A549 (cell line): Measurements from ENCODE around the gene EP300. TPM values are rescaled to one million over a fixed set of nuclear protein-coding genes. Genes with fewer than 3 reads are reported as not detected.

Experiments
- ATAC-seq, 2 experiments: fragments of 200-7000 bp in 1 of 2; fragments of >200 bp in 1 of 2; cut with Nextera tagmentation in 1 of 2; cut with Tn5 transposase in 1 of 2; 3 replicates each; pipeline versions ENCODE4 v1.8.0 to v1.9.1; 2018 to 2020; ENCODE audit warnings: mild to moderate bottlenecking in 1 of 2, moderate library complexity in 1 of 2
- CTCF ChIA-PET: fragments of 300-600 bp; sonication (Branson Sonifier 250); formaldehyde crosslinking; extraction: SDS; loops from one replicate; lab custom pipeline; 2021; ENCODE audit warnings: antibody characterized with exemption, inconsistent platforms; lab: Yijun Ruan, JAX
- POLR2A ChIA-PET: fragments of 350-600 bp; formaldehyde crosslinking; extraction: SDS; loops from one replicate; lab custom pipeline; 2021; ENCODE audit warnings: antibody characterized with exemption, inconsistent platforms; lab: Yijun Ruan, JAX
- DNase-seq, 2 experiments: peaks; one replicate each; pipeline versions ENCODE4 v3.0.0 to v3.0.0-alpha.2; 2011 to 2016; ENCODE audit warnings: low read depth in 1 of 2, low spot score in 1 of 2
- FAIRE-seq: peaks from 2 replicates; lab custom pipeline; 2011; peaks lifted over from hg19 to GRCh38; lab: Jason Lieb, UNC
- H3K27ac ChIP-seq, 2 experiments: fragments of >200 bp; sonication (Bioruptor Twin); formaldehyde crosslinking; 3 replicates each; pipeline ENCODE4 v1.5.1; 2016 to 2017
- H3K4me1 ChIP-seq: fragments of >200 bp; sonication (Bioruptor Twin); formaldehyde crosslinking; 3 replicates; pipeline ENCODE4 v1.6.1; 2016
- H3K4me2 ChIP-seq: fragments of >200 bp; sonication (Bioruptor Twin); formaldehyde crosslinking; 3 replicates; pipeline ENCODE4 v1.6.1; 2016
- H3K4me3 ChIP-seq: fragments of >200 bp; sonication (Bioruptor Twin); formaldehyde crosslinking; 3 replicates; pipeline ENCODE4 v1.5.1; 2016
- H3K9me3 ChIP-seq: fragments of >200 bp; sonication (Bioruptor Twin); formaldehyde crosslinking; 3 replicates; pipeline ENCODE4 v1.6.1; 2016
- BHLHE40 ChIP-seq: IDR thresholded peaks from 2 replicates; pipeline ENCODE4 v1.6.1; 2012; ENCODE audit warnings: low read depth, low read length, inconsistent platforms
- CBX2 ChIP-seq: fragments of 200-600 bp; sonication (generic); IDR thresholded peaks from 2 replicates; pipeline ENCODE4 v1.6.1; 2016; ENCODE audit warnings: low read depth, mild to moderate bottlenecking, borderline replicate concordance
- CBX8 ChIP-seq: fragments of 200-600 bp; sonication (generic); IDR thresholded peaks from 2 replicates; pipeline ENCODE4 v1.6.1; 2016
- CTCF ChIP-seq: fragments of >200 bp; sonication (Bioruptor Twin); formaldehyde crosslinking; IDR thresholded peaks from 3 replicates; pipeline ENCODE4 v1.5.1; 2016
- EHF ChIP-seq: fragments of 250-450 bp; sonication (Bioruptor Pico); IDR thresholded peaks from 2 replicates; pipeline ENCODE4 v1.5.0; 2020; ENCODE audit warnings: mild to moderate bottlenecking
- EP300 ChIP-seq, 2 experiments: fragments of >200 bp; sonication (Bioruptor Twin); formaldehyde crosslinking; IDR thresholded peaks; 2 replicates in 1 of 2; 3 replicates in 1 of 2; pipeline ENCODE4 v1.6.1; 2016 to 2017
- ESRRA ChIP-seq: fragments of 150-350 bp; IDR thresholded peaks from 2 replicates; pipeline ENCODE4 v1.6.1; 2014; ENCODE audit warnings: mild to moderate bottlenecking, low read length, borderline replicate concordance
- HDAC2 ChIP-seq: fragments of 200-600 bp; sonication (generic); IDR thresholded peaks from 2 replicates; pipeline ENCODE4 v1.6.1; 2016
- HMGXB4 ChIP-seq: fragments of 250-450 bp; sonication (Bioruptor Pico); IDR thresholded peaks from 2 replicates; pipeline ENCODE4 v1.5.0; 2021; ENCODE audit warnings: mild to moderate bottlenecking, moderate library complexity, borderline replicate concordance
- HOXA7 ChIP-seq: fragments of 250-450 bp; sonication (Bioruptor Pico); IDR thresholded peaks from 2 replicates; pipeline ENCODE4 v1.5.0; 2020; ENCODE audit warnings: mild to moderate bottlenecking, moderate library complexity
- HOXB13 ChIP-seq: fragments of 250-450 bp; sonication (Bioruptor Pico); IDR thresholded peaks from 2 replicates; pipeline ENCODE4 v1.5.0; 2020; ENCODE audit warnings: low read depth, mild to moderate bottlenecking, moderate library complexity
- JUNB ChIP-seq: fragments of >200 bp; sonication (Bioruptor Twin); formaldehyde crosslinking; IDR thresholded peaks from 2 replicates; pipeline ENCODE4 v1.6.1; 2016
- KDM1A ChIP-seq: fragments of 200-600 bp; sonication (generic); IDR thresholded peaks from 2 replicates; pipeline ENCODE4 v1.6.1; 2016; ENCODE audit warnings: low read depth, mild to moderate bottlenecking
- KDM5A ChIP-seq: fragments of 200-600 bp; sonication (generic); IDR thresholded peaks from 2 replicates; pipeline ENCODE4 v1.6.1; 2016; ENCODE audit warnings: antibody characterized with exemption, mild to moderate bottlenecking
- MAZ ChIP-seq: fragments of 150-350 bp; IDR thresholded peaks from 2 replicates; pipeline ENCODE4 v1.6.1; 2014; ENCODE audit warnings: antibody characterized with exemption, low read depth, low read length, borderline replicate concordance
- NR3C1 ChIP-seq: fragments of >200 bp; sonication (Bioruptor Twin); formaldehyde crosslinking; IDR thresholded peaks from 3 replicates; pipeline ENCODE4 v1.6.1; 2017
- RAD21 ChIP-seq, 2 experiments: fragments of >200 bp in 1 of 2; sonication (Bioruptor Twin) in 1 of 2; formaldehyde crosslinking in 1 of 2; IDR thresholded peaks in 1 of 2; conservative IDR thresholded peaks in 1 of 2; 2 replicates in 1 of 2; 3 replicates in 1 of 2; pipeline ENCODE4 v1.6.1; 2012 to 2018; ENCODE audit warnings: inconsistent platforms in 1 of 2
- RARB ChIP-seq: fragments of 250-450 bp; sonication (Bioruptor Pico); IDR thresholded peaks from 2 replicates; pipeline ENCODE4 v1.8.0; 2021; ENCODE audit warnings: mild to moderate bottlenecking, moderate library complexity
- RFX5 ChIP-seq: fragments of 450-650 bp; IDR thresholded peaks from 2 replicates; pipeline ENCODE4 v1.7.1; 2014; ENCODE audit warnings: antibody characterized with exemption, mild to moderate bottlenecking, moderate library complexity
- SMC3 ChIP-seq: fragments of >200 bp; sonication (Bioruptor Twin); formaldehyde crosslinking; IDR thresholded peaks from 3 replicates; pipeline ENCODE4 v1.6.1; 2018; ENCODE audit warnings: inconsistent platforms
- SREBF2 ChIP-seq: fragments of 450-650 bp; IDR thresholded peaks from 2 replicates; pipeline ENCODE4 v1.6.1; 2014; ENCODE audit warnings: mild to moderate bottlenecking, moderate library complexity
- ZFP36 ChIP-seq: fragments of 450-650 bp; IDR thresholded peaks from 2 replicates; pipeline ENCODE4 v1.6.1; 2014; ENCODE audit warnings: borderline replicate concordance; ENCODE audit not compliant: partially characterized antibody
- WGBS: methylation state at CpG from one replicate; pipeline ENCODE4 v1.1.6; 2017; ENCODE audit errors: missing lambda C conversion rate; 5-methylcytosine and 5-hydroxymethylcytosine counted together
- polyA plus RNA-seq, 4 experiments: library from polyadenylated mRNA; depleted of rRNA in 3 of 4; stranded (reverse); fragments of >200 nt; fragmentation: RNase III in 1 of 4; extraction: RNeasy Plus Mini Kit Qiagen cat#74134 plus additional on column Dnase treatment in 1 of 4; gene quantifications; 2 replicates in 3 of 4; 3 replicates in 1 of 4; pipeline ENCODE4 v1.2.3, GENCODE V29; 2011 to 2017
- TF ChIP-seq, protein P1 (sequence below): IDR thresholded peaks from 2 replicates; pipeline ENCODE4 v1.6.1; 2012
- TF ChIP-seq, protein P2 (sequence below): fragments of 150-350 bp; IDR thresholded peaks from 2 replicates; pipeline ENCODE4 v1.6.1; 2014; ENCODE audit warnings: low read depth, mild to moderate bottlenecking, low read length
- TF ChIP-seq, protein P3 (sequence below): IDR thresholded peaks from 2 replicates; pipeline ENCODE4 v1.6.1; 2012; ENCODE audit warnings: low read depth, borderline replicate concordance
- TF ChIP-seq, protein P4 (sequence below): fragments of >200 bp; sonication (Bioruptor Twin); formaldehyde crosslinking; IDR thresholded peaks from 2 replicates; pipeline ENCODE4 v1.6.1; 2016

EP300 gene
- polyA plus RNA-seq, 2 of the 4 experiments (the other 2 are of a cell fraction) = 15.5 to 18.2 TPM

GRCh38 chr22:41177040-41177621 lies 84.7 kb downstream of the EP300 start:
- Histone ChIP-seq H3K4me1 (no peaks in the 10 kb centered on the region), H3K4me3 (no peak overlapping the region), H3K27ac (no peak overlapping the region), H3K4me2 (no peak overlapping the region), H3K9me3 (no peaks in the 10 kb centered on the region)
- no peak for FAIRE-seq
- no peak for DNase-seq
- POLR2A ChIA-PET = no interaction called here
- TF ChIP-seq KDM1A = no peak
- TF ChIP-seq RFX5 = no peak
- no peak for TF ChIP-seq RAD21 (conservative IDR thresholded peaks at IDR 0.05 in 1 of 2, IDR thresholded peaks at IDR 0.05 in 1 of 2)
- no peak for TF ChIP-seq CBX8
- TF ChIP-seq ESRRA = no peak
- no peak for ATAC-seq
- WGBS = 90% methylated on average over 5 of the region's 15 CpGs
- CTCF ChIA-PET = interaction anchor here (0.6 kb wide), 1 partner anchor 25 kb away, joined by 4 read pairs; no protein-coding TSS in a partner anchor

DNA sequence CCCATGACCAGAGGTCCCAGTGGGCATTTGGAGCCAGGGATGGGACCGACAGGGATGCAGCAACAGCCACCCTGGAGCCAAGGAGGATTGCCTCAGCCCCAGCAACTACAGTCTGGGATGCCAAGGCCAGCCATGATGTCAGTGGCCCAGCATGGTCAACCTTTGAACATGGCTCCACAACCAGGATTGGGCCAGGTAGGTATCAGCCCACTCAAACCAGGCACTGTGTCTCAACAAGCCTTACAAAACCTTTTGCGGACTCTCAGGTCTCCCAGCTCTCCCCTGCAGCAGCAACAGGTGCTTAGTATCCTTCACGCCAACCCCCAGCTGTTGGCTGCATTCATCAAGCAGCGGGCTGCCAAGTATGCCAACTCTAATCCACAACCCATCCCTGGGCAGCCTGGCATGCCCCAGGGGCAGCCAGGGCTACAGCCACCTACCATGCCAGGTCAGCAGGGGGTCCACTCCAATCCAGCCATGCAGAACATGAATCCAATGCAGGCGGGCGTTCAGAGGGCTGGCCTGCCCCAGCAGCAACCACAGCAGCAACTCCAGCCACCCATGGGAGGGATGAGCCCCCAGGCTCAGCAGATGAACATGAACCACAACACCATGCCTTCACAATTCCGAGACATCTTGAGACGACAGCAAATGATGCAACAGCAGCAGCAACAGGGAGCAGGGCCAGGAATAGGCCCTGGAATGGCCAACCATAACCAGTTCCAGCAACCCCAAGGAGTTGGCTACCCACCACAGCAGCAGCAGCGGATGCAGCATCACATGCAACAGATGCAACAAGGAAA lies 85.4 kb downstream of the EP300 start:
- no peak for FAIRE-seq
- POLR2A ChIA-PET = no interaction called here
- no peak overlapping the region for H3K4me2 ChIP-seq
- no peak for ATAC-seq
- CTCF ChIA-PET = no interaction called here
- no peak overlapping the region for H3K4me3 ChIP-seq
- no peak for DNase-seq
- 91% methylated on average over 8 of the region's 9 CpGs for WGBS
- no peak overlapping the region for H3K27ac ChIP-seq
- no peak for TF ChIP-seq HOXB13 (CRISPR knock-in tag)
- TF ChIP-seq JUNB = no peak
- no peak for TF ChIP-seq BHLHE40
- TF ChIP-seq, protein P1, sequence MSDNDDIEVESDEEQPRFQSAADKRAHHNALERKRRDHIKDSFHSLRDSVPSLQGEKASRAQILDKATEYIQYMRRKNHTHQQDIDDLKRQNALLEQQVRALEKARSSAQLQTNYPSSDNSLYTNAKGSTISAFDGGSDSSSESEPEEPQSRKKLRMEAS = no peak
- TF ChIP-seq RARB (CRISPR knock-in tag) = no peak
- no peak for TF ChIP-seq ESRRA
- no peak for TF ChIP-seq HMGXB4
- no peak for TF ChIP-seq EP300 (IDR thresholded peaks at IDR 0.05)
- no peaks in the 10 kb centered on the region for H3K9me3 ChIP-seq
- H3K4me1 ChIP-seq = no peaks in the 10 kb centered on the region

DNA sequence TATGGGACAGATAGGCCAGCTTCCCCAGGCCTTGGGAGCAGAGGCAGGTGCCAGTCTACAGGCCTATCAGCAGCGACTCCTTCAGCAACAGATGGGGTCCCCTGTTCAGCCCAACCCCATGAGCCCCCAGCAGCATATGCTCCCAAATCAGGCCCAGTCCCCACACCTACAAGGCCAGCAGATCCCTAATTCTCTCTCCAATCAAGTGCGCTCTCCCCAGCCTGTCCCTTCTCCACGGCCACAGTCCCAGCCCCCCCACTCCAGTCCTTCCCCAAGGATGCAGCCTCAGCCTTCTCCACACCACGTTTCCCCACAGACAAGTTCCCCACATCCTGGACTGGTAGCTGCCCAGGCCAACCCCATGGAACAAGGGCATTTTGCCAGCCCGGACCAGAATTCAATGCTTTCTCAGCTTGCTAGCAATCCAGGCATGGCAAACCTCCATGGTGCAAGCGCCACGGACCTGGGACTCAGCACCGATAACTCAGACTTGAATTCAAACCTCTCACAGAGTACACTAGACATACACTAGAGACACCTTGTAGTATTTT lies 86.1 kb downstream of the EP300 start:
- ChIA-PET POLR2A (no interaction called here), CTCF (no interaction called here)
- ATAC-seq = no peak
- no peak for DNase-seq
- Histone ChIP-seq H3K27ac (no peak overlapping the region), H3K4me1 (no peaks in the 10 kb centered on the region), H3K9me3 (no peaks in the 10 kb centered on the region), H3K4me2 (no peak overlapping the region), H3K4me3 (no peak overlapping the region)
- WGBS = 94% methylated on average over 8 of the region's 8 CpGs
- FAIRE-seq = no peak
- TF ChIP-seq, protein P2, sequence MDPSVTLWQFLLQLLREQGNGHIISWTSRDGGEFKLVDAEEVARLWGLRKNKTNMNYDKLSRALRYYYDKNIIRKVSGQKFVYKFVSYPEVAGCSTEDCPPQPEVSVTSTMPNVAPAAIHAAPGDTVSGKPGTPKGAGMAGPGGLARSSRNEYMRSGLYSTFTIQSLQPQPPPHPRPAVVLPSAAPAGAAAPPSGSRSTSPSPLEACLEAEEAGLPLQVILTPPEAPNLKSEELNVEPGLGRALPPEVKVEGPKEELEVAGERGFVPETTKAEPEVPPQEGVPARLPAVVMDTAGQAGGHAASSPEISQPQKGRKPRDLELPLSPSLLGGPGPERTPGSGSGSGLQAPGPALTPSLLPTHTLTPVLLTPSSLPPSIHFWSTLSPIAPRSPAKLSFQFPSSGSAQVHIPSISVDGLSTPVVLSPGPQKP = no peak
- no peak for TF ChIP-seq EHF (CRISPR knock-in tag)
- TF ChIP-seq NR3C1 = no peak
- no peak for TF ChIP-seq HOXA7
- no peak for TF ChIP-seq SMC3
- TF ChIP-seq, protein P3, sequence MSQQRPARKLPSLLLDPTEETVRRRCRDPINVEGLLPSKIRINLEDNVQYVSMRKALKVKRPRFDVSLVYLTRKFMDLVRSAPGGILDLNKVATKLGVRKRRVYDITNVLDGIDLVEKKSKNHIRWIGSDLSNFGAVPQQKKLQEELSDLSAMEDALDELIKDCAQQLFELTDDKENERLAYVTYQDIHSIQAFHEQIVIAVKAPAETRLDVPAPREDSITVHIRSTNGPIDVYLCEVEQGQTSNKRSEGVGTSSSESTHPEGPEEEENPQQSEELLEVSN = no peak
- no peak for TF ChIP-seq BHLHE40
- TF ChIP-seq ZFP36 = no peak
- no peak for TF ChIP-seq KDM5A
- no peak for TF ChIP-seq HDAC2
- no peak for TF ChIP-seq SREBF2
- TF ChIP-seq MAZ = no peak
- no peak for TF ChIP-seq CBX2
- TF ChIP-seq, protein P4, sequence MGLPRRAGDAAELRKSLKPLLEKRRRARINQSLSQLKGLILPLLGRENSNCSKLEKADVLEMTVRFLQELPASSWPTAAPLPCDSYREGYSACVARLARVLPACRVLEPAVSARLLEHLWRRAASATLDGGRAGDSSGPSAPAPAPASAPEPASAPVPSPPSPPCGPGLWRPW = no peak
- TF ChIP-seq CBX8 = no peak
- no peak for TF ChIP-seq CTCF
